Activated CD8-positive, alpha-beta memory T cell treated with anti-CD3 and anti-CD28 coated beads for 48 hours (primary cell): ENCODE results near the gene HOXD9.

Source experiments
- DNase-seq, 3 experiments: peaks; one replicate each; pipeline ENCODE4 v3.0.0-alpha.2; 2020; ENCODE audit warnings: low read depth in 2 of 3, low spot score in 2 of 3

The HOXD9 gene

DNA sequence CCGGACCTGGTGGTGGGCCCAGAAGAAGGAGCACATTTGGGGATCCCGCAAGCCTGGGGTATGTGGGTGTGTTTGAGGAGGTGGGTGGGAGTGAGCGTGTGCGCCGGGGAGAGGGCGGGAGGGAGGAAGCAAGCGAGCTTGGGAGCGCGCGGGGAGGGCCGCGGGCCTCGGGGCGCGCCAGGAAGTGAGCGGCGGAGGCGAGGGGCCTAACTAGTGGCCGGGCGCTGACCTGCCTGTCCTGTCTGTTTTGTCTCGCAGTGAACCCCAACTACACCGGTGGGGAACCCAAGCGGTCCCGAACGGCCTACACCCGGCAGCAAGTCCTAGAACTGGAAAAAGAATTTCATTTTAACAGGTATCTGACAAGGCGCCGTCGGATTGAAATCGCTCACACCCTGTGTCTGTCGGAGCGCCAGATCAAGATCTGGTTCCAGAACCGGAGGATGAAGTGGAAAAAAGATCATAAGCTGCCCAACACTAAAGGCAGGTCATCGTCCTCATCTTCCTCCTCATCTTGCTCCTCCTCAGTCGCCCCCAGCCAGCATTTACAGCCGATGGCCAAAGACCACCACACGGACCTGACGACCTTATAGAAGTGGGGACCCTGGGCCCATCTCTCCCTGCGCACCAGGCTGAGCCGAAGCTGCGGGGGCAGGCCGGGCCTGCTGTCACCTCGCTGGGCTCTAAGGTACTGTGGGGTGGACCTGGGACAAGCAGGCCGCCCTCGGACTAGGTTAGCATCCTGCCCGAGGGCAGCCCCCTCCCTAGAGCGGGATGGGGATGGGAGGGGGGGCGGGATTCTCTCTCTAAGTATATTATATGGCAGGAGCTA is 30.0 kb downstream of the HOXD9 start:
- DNase-seq = no peak

DNA sequence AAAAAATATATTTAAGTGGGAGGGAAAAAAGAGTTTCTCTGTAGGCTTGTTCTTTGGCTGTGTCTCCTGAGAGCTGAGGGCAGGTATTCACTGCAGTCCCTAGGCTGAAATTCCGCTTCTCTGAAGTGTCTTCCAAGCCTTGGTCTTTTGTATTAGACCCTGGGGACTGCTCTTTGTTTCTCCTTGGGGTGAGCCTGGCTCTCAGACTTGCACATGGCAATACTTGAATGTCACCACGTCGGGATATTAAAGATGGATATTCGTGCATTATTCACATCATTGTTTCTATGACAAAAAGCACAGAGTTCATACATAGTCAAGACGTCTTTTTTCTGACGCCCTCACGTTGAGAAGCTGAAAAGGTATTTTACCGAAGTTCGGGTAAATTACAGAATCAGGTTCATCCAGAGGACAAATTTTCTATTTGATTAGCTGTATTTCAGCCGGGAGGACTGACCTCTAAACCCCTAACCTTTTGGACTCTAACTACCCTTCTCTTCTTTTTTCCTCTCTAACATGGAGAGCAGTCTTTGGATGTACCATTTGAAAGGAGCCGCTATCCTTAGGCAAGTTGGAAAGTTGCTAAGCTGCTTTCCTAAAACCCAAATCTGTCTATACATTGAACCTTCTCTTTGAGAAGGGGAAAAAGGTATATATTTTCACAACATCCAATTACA is 32.2 kb downstream of the HOXD9 start:
- no peak for DNase-seq

- DNase-seq = no peak
Measured at GRCh38 chr2:176155356-176156044, 33.0 kb downstream of the HOXD9 start.

- DNase-seq = no peak
Measured at GRCh38 chr2:176156301-176156806, 33.8 kb downstream of the HOXD9 start.

- DNase-seq = no peak
Measured at GRCh38 chr2:176156807-176157498, 34.4 kb downstream of the HOXD9 start, which contains the start of gene HOXD3. HOXD3 (plus strand) TSS chr2:176157307; CDS start chr2:176169115, 11,808 bp downstream.

GRCh38 chr2:176157499-176158185 is 35.1 kb downstream of the HOXD9 start:
- DNase-seq = no peak

DNA sequence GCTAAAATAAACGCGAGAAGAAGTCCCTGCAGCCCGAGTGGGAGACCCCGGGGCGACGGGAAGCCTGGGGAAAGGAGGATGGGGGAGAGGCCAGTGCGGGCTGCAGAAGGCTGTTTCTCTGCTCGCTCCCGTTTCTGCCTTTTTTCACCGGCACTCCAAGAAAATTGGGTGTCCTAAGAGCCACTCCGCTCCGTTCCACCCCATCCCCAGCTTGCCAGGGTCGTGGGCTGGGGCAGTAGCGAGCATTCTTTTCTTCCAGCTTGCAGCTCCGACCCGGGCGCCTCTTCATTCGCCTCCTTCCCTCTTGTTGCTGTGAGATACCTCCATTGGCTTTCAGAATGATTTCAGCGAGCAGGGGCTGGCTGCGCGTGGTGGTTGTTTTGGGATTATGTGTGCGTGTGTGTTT is 35.7 kb downstream of the HOXD9 start:
- DNase-seq = no peak

GRCh38 chr2:176158855-176159662 is 36.5 kb downstream of the HOXD9 start:
- no peak for DNase-seq

GRCh38 chr2:176159663-176160250 is 37.2 kb downstream of the HOXD9 start:
- DNase-seq = no peak

DNA sequence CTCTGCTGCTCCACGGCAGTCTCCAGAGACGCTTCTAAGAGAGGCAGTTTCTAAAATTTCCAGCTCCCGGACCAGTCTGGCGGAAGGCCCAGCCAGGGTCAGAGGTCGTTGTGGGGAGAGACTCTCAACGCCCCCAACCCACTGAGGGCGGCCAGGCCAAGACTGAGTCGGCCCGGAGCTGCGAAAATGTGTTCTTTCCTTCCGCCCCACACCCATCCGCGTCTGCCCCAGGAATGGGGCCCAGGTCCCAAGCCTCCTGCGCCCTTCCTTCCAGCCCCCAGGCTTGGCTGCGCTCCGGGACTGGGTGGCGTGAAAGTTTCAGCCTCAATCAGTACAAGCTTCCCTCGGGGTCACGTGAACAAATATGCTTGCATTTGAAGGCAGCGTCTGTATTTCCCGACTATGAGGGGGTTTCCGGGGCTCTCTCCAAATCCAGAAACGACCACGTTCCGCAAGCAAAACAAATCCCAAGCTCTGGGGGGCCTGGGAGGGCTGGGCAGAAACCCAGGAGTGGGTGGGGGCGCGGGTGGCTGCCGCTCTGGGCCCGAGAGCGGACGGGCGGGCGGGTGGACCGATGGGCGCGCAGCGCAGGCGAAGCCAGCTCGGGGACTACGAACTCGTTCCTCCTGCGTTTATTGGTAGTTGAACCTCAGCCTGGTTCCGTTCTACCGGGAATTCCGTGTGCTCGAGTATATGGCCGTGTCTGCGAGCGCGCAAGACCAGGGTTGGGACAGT is 37.9 kb downstream of the HOXD9 start:
- no peak for DNase-seq

DNA sequence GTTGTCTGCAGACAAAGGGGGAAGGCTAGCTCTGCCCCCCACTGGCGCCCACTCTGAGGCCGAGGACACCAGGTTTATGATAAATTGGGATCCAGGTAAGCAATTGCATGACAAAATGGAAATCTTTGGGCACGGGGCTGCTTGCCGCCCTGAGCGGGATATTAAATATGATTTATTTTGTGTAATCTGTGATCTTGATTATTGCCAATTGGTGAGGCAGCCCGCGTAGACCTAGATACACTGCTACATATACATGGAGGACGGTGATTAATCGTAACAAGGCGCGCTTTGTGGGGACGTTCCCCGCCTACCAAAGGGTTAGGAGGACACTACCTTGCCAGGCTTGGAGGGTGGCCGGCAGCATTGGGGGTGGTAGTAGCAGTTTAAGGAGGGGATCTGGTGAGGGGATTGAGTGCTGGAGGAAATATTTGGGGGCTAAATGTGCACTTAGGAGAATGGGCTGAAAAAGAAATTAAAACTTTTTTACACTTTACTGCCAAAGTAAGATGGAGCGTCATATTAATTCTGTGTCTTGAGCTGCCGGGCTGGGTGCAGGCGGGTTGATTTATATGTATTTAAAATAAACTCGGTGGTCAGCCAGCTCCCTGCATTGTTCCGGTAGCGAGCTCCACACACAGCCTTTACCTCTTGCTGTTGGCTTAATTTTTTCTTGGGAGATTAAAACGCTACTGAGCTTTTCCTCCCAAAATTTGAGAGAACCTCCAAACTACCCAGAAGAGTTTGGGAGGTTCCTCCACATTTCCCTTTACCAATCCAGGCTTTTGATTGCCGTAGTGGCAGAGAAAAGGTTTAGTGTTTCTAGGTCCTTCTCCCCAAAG is 38.7 kb downstream of the HOXD9 start:
- no peak for DNase-seq

GRCh38 chr2:176161825-176162626 is 39.5 kb downstream of the HOXD9 start:
- no peak for DNase-seq

- DNase-seq = no peak
Measured at GRCh38 chr2:176162911-176163671, 40.6 kb downstream of the HOXD9 start.

DNA sequence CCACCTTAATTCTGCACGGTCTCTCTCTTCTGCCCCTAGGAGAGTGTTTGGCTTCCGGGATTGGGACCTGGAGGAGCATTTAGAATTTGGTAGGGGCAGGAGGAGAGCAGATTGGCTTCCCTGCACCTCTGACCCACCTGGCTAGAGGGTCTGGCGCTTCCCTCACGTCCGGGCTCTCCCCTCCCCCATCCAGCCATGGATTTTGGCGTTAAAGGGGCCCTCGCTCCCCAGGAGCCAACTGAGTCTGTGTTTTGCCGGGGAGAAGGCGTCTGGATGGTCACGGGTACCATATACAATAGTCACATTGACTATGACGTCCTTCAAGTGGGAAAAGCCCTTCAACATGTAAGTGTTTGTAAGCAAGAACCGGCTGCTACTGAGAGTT is 41.1 kb downstream of the HOXD9 start:
- DNase-seq = no peak

GRCh38 chr2:176164201-176164600 is 41.7 kb downstream of the HOXD9 start:
- no peak for DNase-seq
